GM10266 (cell line): Measurements from ENCODE around the gene CLIP2.
"Not testable (repeated sequence)": the region's sequence is repeated elsewhere in the genome, so short reads cannot be mapped to it uniquely, and the experiment has no call there.

ENCODE experiments used
- DNase-seq: peaks from one replicate; pipeline ENCODE4 v3.0.0; 2012; ENCODE audit errors: extremely low spot score
- CTCF ChIP-seq: IDR thresholded peaks from 2 replicates; pipeline ENCODE4 v1.5.1; 2012; ENCODE audit warnings: mild to moderate bottlenecking, low read depth; ENCODE audit not compliant: control insufficient read depth, insufficient read depth; ENCODE audit errors: missing control alignments

CLIP2 gene

GRCh38 chr7:74332373-74333176, 43.4 kb downstream of the CLIP2 start:
- DNase-seq = no peak
- TF ChIP-seq CTCF = no peak

- no peak for DNase-seq
- TF ChIP-seq CTCF = no peak
Observed at GRCh38 chr7:74334030-74334429, 44.8 kb downstream of the CLIP2 start.

GRCh38 chr7:74337926-74338325, 48.7 kb downstream of the CLIP2 start:
- no peak for TF ChIP-seq CTCF
- no peak for DNase-seq

GRCh38 chr7:74338366-74339108, 49.3 kb downstream of the CLIP2 start:
- no peak for DNase-seq

GRCh38 chr7:74339648-74340047, 50.4 kb downstream of the CLIP2 start:
- DNase-seq = not testable (repeated sequence)

More at GRCh38 chr7:74338366-74339108, 49.3 kb downstream of the CLIP2 start:
- no peak for TF ChIP-seq CTCF

- no peak for DNase-seq
- no peak for TF ChIP-seq CTCF
Observed at GRCh38 chr7:74343281-74344131, 54.3 kb downstream of the CLIP2 start.

- TF ChIP-seq CTCF = no peak
- DNase-seq = no peak
Observed at GRCh38 chr7:74344132-74344496, 54.9 kb downstream of the CLIP2 start.
